GM18498 (cell line): Measurements from ENCODE around the gene CC2D1B.

ENCODE experiments used
- ATAC-seq: cut with Tn5 transposase; IDR thresholded peaks from one replicate; pipeline ENCODE4 v1.9.1; 2021; ENCODE audit warnings: mild to moderate bottlenecking, moderate library complexity; ENCODE audit not compliant: unreplicated experiment

The CC2D1B gene

GRCh38 chr1:52360595-52360968 lies 5.4 kb downstream of the CC2D1B start:
- no peak for ATAC-seq

GRCh38 chr1:52359676-52360594 lies 6.1 kb downstream of the CC2D1B start:
- ATAC-seq, result no peak

- ATAC-seq, result no peak
These were observed 7.0 kb downstream of the CC2D1B start for GRCh38 chr1:52358851-52359497.

GRCh38 chr1:52357397-52357796 lies 8.6 kb downstream of the CC2D1B start:
- no peak for ATAC-seq

- no peak for ATAC-seq
These were observed 9.1 kb downstream of the CC2D1B start for GRCh38 chr1:52356818-52357355.

- no peak for ATAC-seq
These were observed 10.0 kb downstream of the CC2D1B start for GRCh38 chr1:52355847-52356505.

- ATAC-seq, result no peak
These were observed 10.6 kb downstream of the CC2D1B start for GRCh38 chr1:52355436-52355835.

- no peak for ATAC-seq
These were observed 13.3 kb downstream of the CC2D1B start for GRCh38 chr1:52352690-52353089.

GRCh38 chr1:52348704-52349300 lies 17.2 kb downstream of the CC2D1B start:
- ATAC-seq, result no peak

GRCh38 chr1:52346653-52347052 lies 19.4 kb downstream of the CC2D1B start:
- ATAC-seq, result no peak

- no peak for ATAC-seq
These were observed 20.8 kb downstream of the CC2D1B start for GRCh38 chr1:52345252-52345651.

GRCh38 chr1:52343979-52344378 lies 22.0 kb downstream of the CC2D1B start:
- no peak for ATAC-seq

- no peak for ATAC-seq
These were observed 24.2 kb downstream of the CC2D1B start for GRCh38 chr1:52341655-52342260.

- no peak for ATAC-seq
These were observed 28.6 kb downstream of the CC2D1B start for GRCh38 chr1:52337439-52337838.

GRCh38 chr1:52334906-52335528 lies 31.0 kb downstream of the CC2D1B start:
- ATAC-seq, result no peak

- ATAC-seq, result no peak
These were observed 33.6 kb downstream of the CC2D1B start for GRCh38 chr1:52332411-52332810.

- no peak for ATAC-seq
These were observed 37.4 kb downstream of the CC2D1B start for GRCh38 chr1:52328615-52329014.

- no peak for ATAC-seq
These were observed 40.2 kb downstream of the CC2D1B start for GRCh38 chr1:52325786-52326185.

- no peak for ATAC-seq
These were observed 42.3 kb downstream of the CC2D1B start for GRCh38 chr1:52323731-52324130.

GRCh38 chr1:52321061-52321460 lies 44.9 kb downstream of the CC2D1B start:
- no peak for ATAC-seq
